Measurements from ENCODE around the gene GSTCD. TPM values are rescaled to one million over a fixed set of nuclear protein-coding genes. Genes with fewer than 3 reads are reported as not detected.

The GSTCD gene
- total and polyA plus RNA-seq, 9 of the 15 experiments (the other 6 are each of a cell fraction or from before 2014, with no cell fraction given) = 4.5 to 36.3 (median 16.0) TPM

DNA sequence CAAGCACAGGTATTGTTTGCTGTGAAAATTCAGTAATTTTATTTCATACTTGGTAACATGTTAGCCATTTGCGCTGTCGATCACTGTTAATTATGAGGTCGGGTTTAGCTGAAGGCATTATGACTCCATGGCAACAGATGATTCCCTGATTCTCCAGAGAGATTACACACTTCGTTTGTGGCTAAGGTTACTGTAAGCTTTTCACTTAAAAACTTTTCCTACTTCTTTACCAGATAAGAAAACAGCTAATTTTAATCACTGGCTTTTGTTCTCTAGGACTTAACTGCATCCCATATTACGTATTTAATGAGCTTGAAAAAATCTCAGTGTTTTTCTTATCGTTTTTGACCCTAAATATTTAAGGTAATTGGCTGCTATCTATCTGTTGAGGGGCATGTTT is 2.1 kb downstream of the GSTCD start (continued):
- TF ChIP-seq, protein P1, sequence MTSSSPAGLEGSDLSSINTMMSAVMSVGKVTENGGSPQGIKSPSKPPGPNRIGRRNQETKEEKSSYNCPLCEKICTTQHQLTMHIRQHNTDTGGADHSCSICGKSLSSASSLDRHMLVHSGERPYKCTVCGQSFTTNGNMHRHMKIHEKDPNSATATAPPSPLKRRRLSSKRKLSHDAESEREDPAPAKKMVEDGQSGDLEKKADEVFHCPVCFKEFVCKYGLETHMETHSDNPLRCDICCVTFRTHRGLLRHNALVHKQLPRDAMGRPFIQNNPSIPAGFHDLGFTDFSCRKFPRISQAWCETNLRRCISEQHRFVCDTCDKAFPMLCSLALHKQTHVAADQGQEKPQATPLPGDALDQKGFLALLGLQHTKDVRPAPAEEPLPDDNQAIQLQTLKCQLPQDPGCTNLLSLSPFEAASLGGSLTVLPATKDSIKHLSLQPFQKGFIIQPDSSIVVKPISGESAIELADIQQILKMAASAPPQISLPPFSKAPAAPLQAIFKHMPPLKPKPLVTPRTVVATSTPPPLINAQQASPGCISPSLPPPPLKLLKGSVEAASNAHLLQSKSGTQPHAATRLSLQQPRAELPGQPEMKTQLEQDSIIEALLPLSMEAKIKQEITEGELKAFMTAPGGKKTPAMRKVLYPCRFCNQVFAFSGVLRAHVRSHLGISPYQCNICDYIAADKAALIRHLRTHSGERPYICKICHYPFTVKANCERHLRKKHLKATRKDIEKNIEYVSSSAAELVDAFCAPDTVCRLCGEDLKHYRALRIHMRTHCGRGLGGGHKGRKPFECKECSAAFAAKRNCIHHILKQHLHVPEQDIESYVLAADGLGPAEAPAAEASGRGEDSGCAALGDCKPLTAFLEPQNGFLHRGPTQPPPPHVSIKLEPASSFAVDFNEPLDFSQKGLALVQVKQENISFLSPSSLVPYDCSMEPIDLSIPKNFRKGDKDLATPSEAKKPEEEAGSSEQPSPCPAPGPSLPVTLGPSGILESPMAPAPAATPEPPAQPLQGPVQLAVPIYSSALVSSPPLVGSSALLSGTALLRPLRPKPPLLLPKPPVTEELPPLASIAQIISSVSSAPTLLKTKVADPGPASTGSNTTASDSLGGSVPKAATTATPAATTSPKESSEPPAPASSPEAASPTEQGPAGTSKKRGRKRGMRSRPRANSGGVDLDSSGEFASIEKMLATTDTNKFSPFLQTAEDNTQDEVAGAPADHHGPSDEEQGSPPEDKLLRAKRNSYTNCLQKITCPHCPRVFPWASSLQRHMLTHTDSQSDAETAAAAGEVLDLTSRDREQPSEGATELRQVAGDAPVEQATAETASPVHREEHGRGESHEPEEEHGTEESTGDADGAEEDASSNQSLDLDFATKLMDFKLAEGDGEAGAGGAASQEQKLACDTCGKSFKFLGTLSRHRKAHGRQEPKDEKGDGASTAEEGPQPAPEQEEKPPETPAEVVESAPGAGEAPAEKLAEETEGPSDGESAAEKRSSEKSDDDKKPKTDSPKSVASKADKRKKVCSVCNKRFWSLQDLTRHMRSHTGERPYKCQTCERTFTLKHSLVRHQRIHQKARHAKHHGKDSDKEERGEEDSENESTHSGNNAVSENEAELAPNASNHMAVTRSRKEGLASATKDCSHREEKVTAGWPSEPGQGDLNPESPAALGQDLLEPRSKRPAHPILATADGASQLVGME (CRISPR knock-in tag; IDR thresholded peaks at IDR 0.05) = no peak
- TF ChIP-seq NR1H2 (CRISPR knock-in tag; IDR thresholded peaks at IDR 0.05) (no peak), ZKSCAN8 (CRISPR knock-in tag; IDR thresholded peaks at IDR 0.05) (no peak), MEF2A (IDR thresholded peaks at IDR 0.05; ENCODE audit: control insufficient read depth, low read depth, low read length) (no peak), SOX6 (IDR thresholded peaks at IDR 0.05) (no peak), RBM14 (IDR thresholded peaks at IDR 0.05; ENCODE audit: borderline replicate concordance, insufficient read depth, low read depth, low read length) (no peak), ZNF347 (CRISPR knock-in tag; IDR thresholded peaks at IDR 0.05; ENCODE audit: low read depth) (no peak), ARHGAP35 (IDR thresholded peaks at IDR 0.05; ENCODE audit: partially characterized antibody) (no peak), MAFG (tag; conservative IDR thresholded peaks at IDR 0.05) (no peak), ZNF699 (CRISPR knock-in tag; IDR thresholded peaks at IDR 0.05; ENCODE audit: insufficient replicate concordance) (no peak)
- TF ChIP-seq, protein P2, sequence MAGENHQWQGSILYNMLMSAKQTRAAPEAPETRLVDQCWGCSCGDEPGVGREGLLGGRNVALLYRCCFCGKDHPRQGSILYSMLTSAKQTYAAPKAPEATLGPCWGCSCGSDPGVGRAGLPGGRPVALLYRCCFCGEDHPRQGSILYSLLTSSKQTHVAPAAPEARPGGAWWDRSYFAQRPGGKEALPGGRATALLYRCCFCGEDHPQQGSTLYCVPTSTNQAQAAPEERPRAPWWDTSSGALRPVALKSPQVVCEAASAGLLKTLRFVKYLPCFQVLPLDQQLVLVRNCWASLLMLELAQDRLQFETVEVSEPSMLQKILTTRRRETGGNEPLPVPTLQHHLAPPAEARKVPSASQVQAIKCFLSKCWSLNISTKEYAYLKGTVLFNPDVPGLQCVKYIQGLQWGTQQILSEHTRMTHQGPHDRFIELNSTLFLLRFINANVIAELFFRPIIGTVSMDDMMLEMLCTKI (IDR thresholded peaks at IDR 0.05; ENCODE audit: partially characterized antibody) = no peak
- TF ChIP-seq, protein P3, sequence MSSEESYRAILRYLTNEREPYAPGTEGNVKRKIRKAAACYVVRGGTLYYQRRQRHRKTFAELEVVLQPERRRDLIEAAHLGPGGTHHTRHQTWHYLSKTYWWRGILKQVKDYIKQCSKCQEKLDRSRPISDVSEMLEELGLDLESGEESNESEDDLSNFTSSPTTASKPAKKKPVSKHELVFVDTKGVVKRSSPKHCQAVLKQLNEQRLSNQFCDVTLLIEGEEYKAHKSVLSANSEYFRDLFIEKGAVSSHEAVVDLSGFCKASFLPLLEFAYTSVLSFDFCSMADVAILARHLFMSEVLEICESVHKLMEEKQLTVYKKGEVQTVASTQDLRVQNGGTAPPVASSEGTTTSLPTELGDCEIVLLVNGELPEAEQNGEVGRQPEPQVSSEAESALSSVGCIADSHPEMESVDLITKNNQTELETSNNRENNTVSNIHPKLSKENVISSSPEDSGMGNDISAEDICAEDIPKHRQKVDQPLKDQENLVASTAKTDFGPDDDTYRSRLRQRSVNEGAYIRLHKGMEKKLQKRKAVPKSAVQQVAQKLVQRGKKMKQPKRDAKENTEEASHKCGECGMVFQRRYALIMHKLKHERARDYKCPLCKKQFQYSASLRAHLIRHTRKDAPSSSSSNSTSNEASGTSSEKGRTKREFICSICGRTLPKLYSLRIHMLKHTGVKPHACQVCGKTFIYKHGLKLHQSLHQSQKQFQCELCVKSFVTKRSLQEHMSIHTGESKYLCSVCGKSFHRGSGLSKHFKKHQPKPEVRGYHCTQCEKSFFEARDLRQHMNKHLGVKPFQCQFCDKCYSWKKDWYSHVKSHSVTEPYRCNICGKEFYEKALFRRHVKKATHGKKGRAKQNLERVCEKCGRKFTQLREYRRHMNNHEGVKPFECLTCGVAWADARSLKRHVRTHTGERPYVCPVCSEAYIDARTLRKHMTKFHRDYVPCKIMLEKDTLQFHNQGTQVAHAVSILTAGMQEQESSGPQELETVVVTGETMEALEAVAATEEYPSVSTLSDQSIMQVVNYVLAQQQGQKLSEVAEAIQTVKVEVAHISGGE (CRISPR knock-in tag; IDR thresholded peaks at IDR 0.05) = peak in 1 of 3 experiments; percentile 42; a peak in 1 of 6 replicates
- TF ChIP-seq, protein P4, sequence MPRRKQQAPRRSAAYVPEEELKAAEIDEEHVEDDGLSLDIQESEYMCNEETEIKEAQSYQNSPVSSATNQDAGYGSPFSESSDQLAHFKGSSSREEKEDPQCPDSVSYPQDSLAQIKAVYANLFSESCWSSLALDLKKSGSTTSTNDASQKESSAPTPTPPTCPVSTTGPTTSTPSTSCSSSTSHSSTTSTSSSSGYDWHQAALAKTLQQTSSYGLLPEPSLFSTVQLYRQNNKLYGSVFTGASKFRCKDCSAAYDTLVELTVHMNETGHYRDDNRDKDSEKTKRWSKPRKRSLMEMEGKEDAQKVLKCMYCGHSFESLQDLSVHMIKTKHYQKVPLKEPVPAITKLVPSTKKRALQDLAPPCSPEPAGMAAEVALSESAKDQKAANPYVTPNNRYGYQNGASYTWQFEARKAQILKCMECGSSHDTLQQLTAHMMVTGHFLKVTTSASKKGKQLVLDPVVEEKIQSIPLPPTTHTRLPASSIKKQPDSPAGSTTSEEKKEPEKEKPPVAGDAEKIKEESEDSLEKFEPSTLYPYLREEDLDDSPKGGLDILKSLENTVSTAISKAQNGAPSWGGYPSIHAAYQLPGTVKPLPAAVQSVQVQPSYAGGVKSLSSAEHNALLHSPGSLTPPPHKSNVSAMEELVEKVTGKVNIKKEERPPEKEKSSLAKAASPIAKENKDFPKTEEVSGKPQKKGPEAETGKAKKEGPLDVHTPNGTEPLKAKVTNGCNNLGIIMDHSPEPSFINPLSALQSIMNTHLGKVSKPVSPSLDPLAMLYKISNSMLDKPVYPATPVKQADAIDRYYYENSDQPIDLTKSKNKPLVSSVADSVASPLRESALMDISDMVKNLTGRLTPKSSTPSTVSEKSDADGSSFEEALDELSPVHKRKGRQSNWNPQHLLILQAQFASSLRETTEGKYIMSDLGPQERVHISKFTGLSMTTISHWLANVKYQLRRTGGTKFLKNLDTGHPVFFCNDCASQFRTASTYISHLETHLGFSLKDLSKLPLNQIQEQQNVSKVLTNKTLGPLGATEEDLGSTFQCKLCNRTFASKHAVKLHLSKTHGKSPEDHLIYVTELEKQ (CRISPR knock-in tag; IDR thresholded peaks at IDR 0.05) = no peak
